ENCODE results near the gene PPP1R37.
"Not testable (repeated sequence)": the region's sequence is repeated elsewhere in the genome, so short reads cannot be mapped to it uniquely, and the experiment has no call there.

Gene PPP1R37

DNA sequence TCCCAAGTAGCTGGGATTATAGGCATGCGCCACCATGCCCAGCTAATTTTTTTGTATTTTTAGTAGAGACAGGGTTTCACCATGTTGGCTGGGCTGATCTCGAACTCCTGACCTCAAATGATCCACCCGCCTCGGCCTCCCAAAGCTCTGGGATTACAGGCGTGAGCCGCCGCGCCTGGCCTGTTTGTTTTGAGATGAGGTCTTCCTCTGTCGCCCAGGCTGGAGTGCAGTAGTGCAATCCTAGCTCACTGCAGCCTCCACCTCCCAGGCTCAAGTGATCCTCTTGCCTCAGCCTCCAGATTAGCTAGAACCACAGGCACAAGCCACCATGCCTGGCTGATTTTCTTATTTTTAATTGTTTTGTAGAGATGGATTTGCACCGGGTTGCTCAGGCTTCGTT lies 13.4 kb downstream of the PPP1R37 start:
- H3K36me3 ChIP-seq (replicated peaks in 1 of 2; ENCODE audit: control insufficient read depth in 2 of 2, insufficient read depth in 2 of 2, low read length in 2 of 2); H4K8ac ChIP-seq (ENCODE audit: low read depth, low read length); H2BK12ac ChIP-seq (ENCODE audit: low read length); H2BK120ac ChIP-seq (ENCODE audit: low read depth, low read length); H3K23ac ChIP-seq (ENCODE audit: low read depth, low read length, poor library complexity); H2BK15ac ChIP-seq (ENCODE audit: low read length); H3K27ac ChIP-seq (replicated peaks; ENCODE audit: low read length); H2AFZ ChIP-seq (ENCODE audit: low read length); H3K4me3 ChIP-seq (ENCODE audit: low read length in 2 of 2); H3K9ac ChIP-seq (ENCODE audit: low read depth, low read length, poor library complexity); H2BK5ac ChIP-seq (ENCODE audit: low read length); H3K4me2 ChIP-seq (ENCODE audit: insufficient read depth, low read length, poor library complexity, severe bottlenecking); H3K18ac ChIP-seq (ENCODE audit: low read length); H4K91ac ChIP-seq (ENCODE audit: low read depth, low read length, poor library complexity); H3K14ac ChIP-seq (ENCODE audit: low read length); H3K4ac ChIP-seq (ENCODE audit: low read length); H3K9me3 ChIP-seq (replicated peaks in 1 of 2; ENCODE audit: control insufficient read depth in 2 of 2, insufficient read depth in 1 of 2, low read depth in 1 of 2, low read length in 2 of 2); H3K27me3 ChIP-seq (ENCODE audit: control insufficient read depth in 3 of 3, insufficient read depth in 3 of 3, low read depth in 1 of 3, low read length in 3 of 3); H2AK5ac ChIP-seq (ENCODE audit: low read depth, low read length); DNase-seq (ENCODE audit: low spot score): not testable (repeated sequence)
- WGBS, 2 donors (ENCODE audit: extremely low coverage in 2 of 2, insufficient read length in 2 of 2, insufficient replicate concordance in 1 of 2) = no CpG with 5 or more reads among the region's 11 CpGs
- Histone ChIP-seq H3K79me1 (ENCODE audit: low read depth, low read length) (peaks cover 19% of the 10 kb centered on the region), H3K4me1 (ENCODE audit: control insufficient read depth in 2 of 2, insufficient read depth in 1 of 2, low read depth in 1 of 2, low read length in 2 of 2) (peaks cover 18 to 25% of the 10 kb centered on the region in 2 donors)

DNA sequence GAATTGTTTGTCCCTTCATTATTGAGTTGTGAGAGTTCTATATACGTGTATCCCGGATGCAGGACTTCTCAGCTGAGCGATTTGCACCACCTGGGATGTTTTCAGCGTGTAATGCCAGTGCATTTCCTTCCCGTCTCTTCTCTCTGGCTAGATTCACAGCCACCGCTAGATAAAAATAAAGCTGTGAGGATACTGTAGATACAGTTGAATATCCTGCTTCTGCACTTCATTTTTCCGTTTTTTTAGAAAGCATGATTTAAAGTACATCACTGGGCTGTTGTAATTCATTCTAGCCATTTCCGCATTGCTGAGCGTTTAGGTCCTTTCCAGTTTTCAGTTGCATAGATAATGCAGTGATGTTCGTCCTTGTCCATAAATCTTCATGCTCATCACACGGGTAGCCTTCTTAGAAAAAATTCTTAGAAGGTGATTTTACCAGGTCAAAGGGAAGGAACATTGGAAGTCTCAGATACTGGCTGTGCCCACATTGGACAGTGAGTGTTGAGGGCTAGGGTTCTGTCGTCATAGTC lies 14.7 kb downstream of the PPP1R37 start:
- no peak overlapping the region for H3K18ac ChIP-seq (ENCODE audit: low read length)
- DNase-seq (ENCODE audit: low spot score) = no peak
- H3K27me3 ChIP-seq (ENCODE audit: control insufficient read depth in 3 of 3, insufficient read depth in 3 of 3, low read depth in 1 of 3, low read length in 3 of 3) = no peaks in the 10 kb centered on the region
- H4K8ac ChIP-seq (ENCODE audit: low read depth, low read length) = no peak overlapping the region
- H3K23ac ChIP-seq (ENCODE audit: low read depth, low read length, poor library complexity) = no peak overlapping the region
- no peak overlapping the region for H2BK15ac ChIP-seq (ENCODE audit: low read length)
- no peak overlapping the region for H3K9ac ChIP-seq (ENCODE audit: low read depth, low read length, poor library complexity)
- no peak overlapping the region for H3K4me3 ChIP-seq (ENCODE audit: low read length in 2 of 2)
- no peak overlapping the region for H2AK5ac ChIP-seq (ENCODE audit: low read depth, low read length)
- peaks cover 0 to 1% of the 10 kb centered on the region in 2 donors for H3K36me3 ChIP-seq (replicated peaks in 1 of 2; ENCODE audit: control insufficient read depth in 2 of 2, insufficient read depth in 2 of 2, low read length in 2 of 2)
- H3K79me1 ChIP-seq (ENCODE audit: low read depth, low read length) = peaks cover 17% of the 10 kb centered on the region
- no peak overlapping the region for H2BK5ac ChIP-seq (ENCODE audit: low read length)
- no peak overlapping the region for H2BK120ac ChIP-seq (ENCODE audit: low read depth, low read length)
- no peak overlapping the region for H4K91ac ChIP-seq (ENCODE audit: low read depth, low read length, poor library complexity)
- H3K4me1 ChIP-seq (ENCODE audit: control insufficient read depth in 2 of 2, insufficient read depth in 1 of 2, low read depth in 1 of 2, low read length in 2 of 2) = peaks cover 16 to 21% of the 10 kb centered on the region in 2 donors
- WGBS, 2 donors (ENCODE audit: extremely low coverage in 2 of 2, insufficient read length in 2 of 2, insufficient replicate concordance in 1 of 2) = no CpG with 5 or more reads among the region's 12 CpGs
- H2AFZ ChIP-seq (ENCODE audit: low read length) = no peak overlapping the region
- no peak overlapping the region for H3K27ac ChIP-seq (replicated peaks; ENCODE audit: low read length)
- no peak overlapping the region for H3K14ac ChIP-seq (ENCODE audit: low read length)
- H3K4ac ChIP-seq (ENCODE audit: low read length) = no peak overlapping the region
- H2BK12ac ChIP-seq (ENCODE audit: low read length) = no peak overlapping the region
- H3K9me3 ChIP-seq (replicated peaks in 1 of 2; ENCODE audit: control insufficient read depth in 2 of 2, insufficient read depth in 1 of 2, low read depth in 1 of 2, low read length in 2 of 2) = no peaks in the 10 kb centered on the region
- no peak overlapping the region for H3K4me2 ChIP-seq (ENCODE audit: insufficient read depth, low read length, poor library complexity, severe bottlenecking)

DNA sequence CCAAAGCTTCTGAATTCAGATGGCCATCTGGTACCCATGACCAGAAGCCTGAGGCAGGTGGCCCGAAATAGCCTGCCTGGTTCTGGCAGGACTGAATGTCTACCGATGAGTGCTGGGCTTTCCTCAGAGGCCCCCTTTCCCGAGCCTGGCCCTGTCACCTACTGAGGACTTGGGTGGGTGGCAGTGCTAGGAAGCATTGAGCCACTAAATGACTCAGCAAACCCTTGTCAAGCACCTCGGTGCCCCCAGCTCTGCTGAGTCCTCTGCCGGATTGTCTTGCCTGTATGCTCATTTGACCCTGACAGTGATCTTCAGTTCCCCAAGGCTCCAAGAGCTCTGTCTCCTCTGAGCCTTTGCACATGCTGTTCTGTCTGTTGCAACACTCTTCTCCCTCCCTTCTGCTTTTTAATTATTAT lies 17.9 kb downstream of the PPP1R37 start:
- H2BK120ac ChIP-seq (ENCODE audit: low read depth, low read length) = no peak overlapping the region
- no peak overlapping the region for H3K14ac ChIP-seq (ENCODE audit: low read length)
- no peak overlapping the region for H4K91ac ChIP-seq (ENCODE audit: low read depth, low read length, poor library complexity)
- H3K23ac ChIP-seq (ENCODE audit: low read depth, low read length, poor library complexity) = no peak overlapping the region
- H4K8ac ChIP-seq (ENCODE audit: low read depth, low read length) = no peak overlapping the region
- no peak overlapping the region for H3K27ac ChIP-seq (replicated peaks; ENCODE audit: low read length)
- H3K9me3 ChIP-seq (replicated peaks in 1 of 2; ENCODE audit: control insufficient read depth in 2 of 2, insufficient read depth in 1 of 2, low read depth in 1 of 2, low read length in 2 of 2) = no peaks in the 10 kb centered on the region
- no peak overlapping the region for H2BK15ac ChIP-seq (ENCODE audit: low read length)
- no peak overlapping the region for H2AFZ ChIP-seq (ENCODE audit: low read length)
- H2BK5ac ChIP-seq (ENCODE audit: low read length) = no peak overlapping the region
- H3K4me1 ChIP-seq (ENCODE audit: control insufficient read depth in 2 of 2, insufficient read depth in 1 of 2, low read depth in 1 of 2, low read length in 2 of 2) = peaks cover 0 to 5% of the 10 kb centered on the region in 2 donors
- no peaks in the 10 kb centered on the region for H3K36me3 ChIP-seq (replicated peaks in 1 of 2; ENCODE audit: control insufficient read depth in 2 of 2, insufficient read depth in 2 of 2, low read length in 2 of 2)
- no CpG with 5 or more reads among the region's 5 CpGs for WGBS, 2 donors (ENCODE audit: extremely low coverage in 2 of 2, insufficient read length in 2 of 2, insufficient replicate concordance in 1 of 2)
- no peak overlapping the region for H3K4ac ChIP-seq (ENCODE audit: low read length)
- H2BK12ac ChIP-seq (ENCODE audit: low read length) = no peak overlapping the region
- no peak overlapping the region for H2AK5ac ChIP-seq (ENCODE audit: low read depth, low read length)
- peaks cover 16% of the 10 kb centered on the region for H3K79me1 ChIP-seq (ENCODE audit: low read depth, low read length)
- H3K18ac ChIP-seq (ENCODE audit: low read length) = no peak overlapping the region
- DNase-seq (ENCODE audit: low spot score) = no peak
- no peaks in the 10 kb centered on the region for H3K27me3 ChIP-seq (ENCODE audit: control insufficient read depth in 3 of 3, insufficient read depth in 3 of 3, low read depth in 1 of 3, low read length in 3 of 3)
- H3K4me3 ChIP-seq (ENCODE audit: low read length in 2 of 2) = no peak overlapping the region
- no peak overlapping the region for H3K9ac ChIP-seq (ENCODE audit: low read depth, low read length, poor library complexity)
- H3K4me2 ChIP-seq (ENCODE audit: insufficient read depth, low read length, poor library complexity, severe bottlenecking) = no peak overlapping the region

DNA sequence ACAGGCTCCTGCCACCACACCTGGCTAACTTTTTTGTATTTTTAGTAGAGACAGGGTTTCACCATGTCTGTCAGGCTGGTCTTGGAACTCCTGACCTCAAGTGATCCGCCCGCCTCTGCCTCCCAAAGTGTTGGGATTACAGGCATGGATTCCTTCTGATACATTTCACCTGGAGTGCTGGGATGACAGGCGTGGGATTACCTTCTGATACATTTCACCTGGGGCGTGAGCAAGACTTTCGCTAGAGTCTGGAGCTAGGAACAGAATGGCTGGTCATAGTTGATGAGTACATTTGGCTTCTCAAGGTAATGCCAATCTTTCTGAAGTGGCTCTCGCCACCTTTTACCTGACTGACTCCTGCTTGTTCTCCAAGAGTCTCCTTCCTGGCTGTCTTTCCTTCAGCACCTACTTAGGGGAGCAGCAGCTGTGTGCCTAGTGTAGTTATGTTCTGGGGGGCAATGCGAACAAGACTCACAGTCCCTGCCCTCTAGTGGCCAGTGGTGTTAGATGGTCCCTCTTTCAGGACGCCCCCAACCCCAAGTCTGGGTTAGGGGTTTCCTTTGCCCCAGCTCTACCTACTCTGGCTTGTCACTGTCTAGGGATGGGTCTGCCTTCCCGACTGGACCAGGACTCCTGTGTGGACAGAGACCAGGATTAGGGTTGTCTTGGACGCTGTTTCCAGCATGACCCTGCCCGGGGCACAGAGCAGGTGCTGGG lies 19.3 kb downstream of the PPP1R37 start:
- Histone ChIP-seq H3K14ac (ENCODE audit: low read length) (no peak overlapping the region), H4K8ac (ENCODE audit: low read depth, low read length) (no peak overlapping the region), H3K9ac (ENCODE audit: low read depth, low read length, poor library complexity) (no peak overlapping the region), H3K9me3 (replicated peaks in 1 of 2; ENCODE audit: control insufficient read depth in 2 of 2, insufficient read depth in 1 of 2, low read depth in 1 of 2, low read length in 2 of 2) (peaks cover 0 to 2% of the 10 kb centered on the region in 2 donors), H3K36me3 (replicated peaks in 1 of 2; ENCODE audit: control insufficient read depth in 2 of 2, insufficient read depth in 2 of 2, low read length in 2 of 2) (no peaks in the 10 kb centered on the region), H3K4me3 (ENCODE audit: low read length in 2 of 2) (no peak overlapping the region), H2AFZ (ENCODE audit: low read length) (no peak overlapping the region), H2AK5ac (ENCODE audit: low read depth, low read length) (no peak overlapping the region), H3K4me1 (ENCODE audit: control insufficient read depth in 2 of 2, insufficient read depth in 1 of 2, low read depth in 1 of 2, low read length in 2 of 2) (peaks cover 3 to 14% of the 10 kb centered on the region in 2 donors), H3K18ac (ENCODE audit: low read length) (no peak overlapping the region), H4K91ac (ENCODE audit: low read depth, low read length, poor library complexity) (no peak overlapping the region), H2BK120ac (ENCODE audit: low read depth, low read length) (no peak overlapping the region), H3K27me3 (ENCODE audit: control insufficient read depth in 3 of 3, insufficient read depth in 3 of 3, low read depth in 1 of 3, low read length in 3 of 3) (no peaks in the 10 kb centered on the region), H3K79me1 (ENCODE audit: low read depth, low read length) (peaks cover 26% of the 10 kb centered on the region), H2BK12ac (ENCODE audit: low read length) (no peak overlapping the region), H3K23ac (ENCODE audit: low read depth, low read length, poor library complexity) (peak overlapping the region; percentile 66), H2BK5ac (ENCODE audit: low read length) (no peak overlapping the region), H3K4me2 (ENCODE audit: insufficient read depth, low read length, poor library complexity, severe bottlenecking) (no peak overlapping the region), H3K4ac (ENCODE audit: low read length) (no peak overlapping the region), H3K27ac (replicated peaks; ENCODE audit: low read length) (no peak overlapping the region), H2BK15ac (ENCODE audit: low read length) (no peak overlapping the region)
- WGBS, 2 donors (ENCODE audit: extremely low coverage in 2 of 2, insufficient read length in 2 of 2, insufficient replicate concordance in 1 of 2) = no CpG with 5 or more reads among the region's 11 CpGs
- no peak for DNase-seq (ENCODE audit: low spot score)
